Limb (tissue), 2 donors: ENCODE data around the gene NPIPB6.
A peak's percentile ranks its signal among the peaks of the same experiment; 100 is the strongest.

Experiments
- DNase-seq, 2 donors: peaks; one replicate each; pipeline ENCODE4 v3.0.0-alpha.2; 2016; ENCODE audit errors: extremely low spot score in 2 of 2

Gene NPIPB6

GRCh38 chr16:28324235-28324886 is 38.9 kb downstream of the NPIPB6 start:
- no peak for DNase-seq

GRCh38 chr16:28321700-28322411 is 41.5 kb downstream of the NPIPB6 start:
- peak in 1 of 2 donors; percentile 64 for DNase-seq

DNA sequence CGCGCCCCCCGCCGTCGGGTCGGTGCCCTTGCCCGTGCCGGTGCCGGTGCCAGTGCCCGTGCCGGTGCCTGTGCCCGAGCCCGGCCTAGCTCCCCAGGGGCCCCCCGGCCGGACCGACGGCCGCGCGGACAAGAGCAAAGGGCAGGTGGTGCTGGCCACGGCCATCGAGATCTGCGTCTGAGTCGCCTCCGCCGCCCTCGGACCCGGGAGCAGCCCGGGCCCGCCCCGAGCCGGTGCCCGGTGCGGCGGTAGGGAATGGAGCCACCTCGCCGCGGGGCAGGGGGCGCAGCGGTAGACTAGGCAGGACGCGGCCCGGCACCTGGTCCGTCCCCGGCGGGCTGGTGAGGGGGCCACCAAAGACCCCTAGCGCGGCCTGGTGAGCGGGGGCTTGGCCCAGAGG is 42.6 kb downstream of the NPIPB6 start:
- no peak for DNase-seq

GRCh38 chr16:28320023-28320561 is 43.2 kb downstream of the NPIPB6 start:
- no peak for DNase-seq

DNA sequence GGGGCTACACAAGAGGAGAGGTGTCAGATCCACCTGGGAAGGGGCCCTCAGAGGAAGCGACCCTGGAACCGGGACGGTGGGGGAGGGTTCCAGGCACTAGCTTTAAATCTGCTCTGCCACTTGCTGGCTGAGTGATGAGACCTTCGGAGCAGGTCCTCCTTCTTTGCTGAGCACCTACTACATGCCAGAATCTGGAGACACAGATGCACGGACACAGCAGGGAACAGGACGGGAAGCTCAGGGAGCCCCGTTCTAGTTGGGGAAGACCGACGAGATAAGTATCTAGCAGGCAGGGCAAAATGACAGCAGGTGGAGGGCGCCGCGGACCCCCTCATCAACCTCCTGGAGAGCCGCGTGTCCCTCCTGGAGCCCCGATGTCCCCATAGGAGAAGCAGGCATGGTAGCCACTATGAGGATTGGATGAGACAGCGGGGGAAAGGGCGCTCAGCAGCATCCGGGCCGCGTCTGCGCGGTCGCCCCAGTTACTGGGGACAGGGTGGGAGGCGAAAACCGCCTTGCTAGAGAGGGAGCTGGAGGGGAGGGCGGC is 43.8 kb downstream of the NPIPB6 start:
- no peak for DNase-seq

GRCh38 chr16:28318042-28318744 is 45.1 kb downstream of the NPIPB6 start:
- no peak for DNase-seq

DNA sequence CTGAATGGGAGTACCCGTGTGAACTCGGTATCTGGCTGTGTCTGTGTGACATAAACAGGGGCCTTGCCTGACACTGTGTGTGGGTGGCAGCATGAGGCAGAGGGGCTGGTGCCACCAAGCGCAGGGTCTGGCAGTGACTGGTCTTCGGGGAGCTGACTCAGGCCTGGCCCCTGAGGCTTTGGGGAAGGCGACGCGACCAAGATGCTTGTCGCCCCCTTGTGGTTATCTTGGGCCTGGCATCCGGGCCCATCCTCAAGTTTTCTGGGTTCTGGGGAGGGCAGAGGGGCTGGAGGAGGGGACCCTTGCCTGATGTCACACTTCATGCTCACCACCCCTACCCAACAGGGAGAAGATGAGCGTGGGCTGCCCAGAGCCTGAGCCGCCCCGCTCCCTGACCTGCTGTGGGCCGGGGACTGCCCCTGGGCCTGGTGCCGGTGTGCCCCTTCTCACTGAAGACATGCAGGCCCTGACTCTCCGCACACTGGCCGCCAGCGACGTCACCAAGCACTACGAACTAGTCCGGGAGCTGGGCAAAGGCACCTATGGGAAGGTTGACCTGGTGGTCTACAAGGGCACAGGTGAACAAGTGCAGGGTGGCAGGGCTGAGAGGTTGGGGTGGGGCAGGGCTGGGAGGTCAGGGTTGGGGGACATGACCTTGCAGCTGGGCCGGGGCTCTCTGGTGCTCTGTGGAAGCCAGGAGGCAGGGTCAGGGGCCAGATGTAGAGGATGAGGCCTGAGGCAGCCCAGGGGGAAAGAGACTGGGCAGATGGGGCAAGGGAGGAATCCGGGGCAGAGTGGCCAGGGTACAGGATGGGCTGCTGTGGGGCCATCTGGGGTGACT is 46.0 kb downstream of the NPIPB6 start:
- peak in 1 of 2 donors; percentile 68 for DNase-seq

- DNase-seq: no peak
These were observed 47.3 kb downstream of the NPIPB6 start for GRCh38 chr16:28316054-28316453.

GRCh38 chr16:28313587-28313986 is 49.7 kb downstream of the NPIPB6 start:
- DNase-seq: no peak

GRCh38 chr16:28312327-28312726 is 51.0 kb downstream of the NPIPB6 start:
- no peak for DNase-seq

DNA sequence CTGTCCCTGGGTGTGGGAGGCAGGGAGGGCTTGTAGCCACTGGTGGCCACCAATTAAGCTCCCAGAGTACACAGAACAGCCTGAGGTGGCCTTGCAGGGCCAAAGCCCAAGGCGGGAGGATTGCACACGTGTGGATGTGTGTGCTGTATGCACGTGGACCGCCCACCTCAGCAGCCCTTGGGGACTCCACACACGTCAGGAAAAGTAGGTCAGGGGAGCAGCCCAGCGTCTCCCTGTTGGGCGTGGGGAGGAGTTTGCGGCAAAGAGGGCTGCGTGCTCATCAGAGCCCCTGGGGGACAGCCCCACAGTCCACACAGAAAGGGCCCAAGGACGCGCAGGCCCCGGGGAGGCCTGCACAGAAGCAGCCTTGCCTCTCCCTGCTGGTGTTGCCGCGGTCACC is 51.4 kb downstream of the NPIPB6 start:
- no peak for DNase-seq

DNA sequence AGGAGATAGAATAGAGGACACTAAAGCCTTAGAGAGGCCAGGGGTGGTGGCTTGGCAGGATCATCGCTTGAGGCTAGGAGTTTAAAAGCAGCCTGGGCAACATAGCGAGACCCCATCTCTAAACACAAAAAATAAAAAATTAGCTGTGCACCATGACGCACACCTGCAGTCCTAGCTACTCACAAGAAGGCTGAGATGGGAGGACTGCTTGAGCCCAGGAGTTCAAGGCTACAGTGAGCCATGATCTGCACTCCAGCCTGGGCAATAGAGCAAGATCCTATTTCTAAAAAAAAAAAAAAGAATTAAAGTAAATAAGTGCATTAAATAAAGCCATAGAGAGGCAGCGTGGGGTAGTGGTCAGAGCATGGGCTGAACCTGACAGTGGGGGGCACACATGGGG is 51.9 kb downstream of the NPIPB6 start:
- DNase-seq: no peak

DNA sequence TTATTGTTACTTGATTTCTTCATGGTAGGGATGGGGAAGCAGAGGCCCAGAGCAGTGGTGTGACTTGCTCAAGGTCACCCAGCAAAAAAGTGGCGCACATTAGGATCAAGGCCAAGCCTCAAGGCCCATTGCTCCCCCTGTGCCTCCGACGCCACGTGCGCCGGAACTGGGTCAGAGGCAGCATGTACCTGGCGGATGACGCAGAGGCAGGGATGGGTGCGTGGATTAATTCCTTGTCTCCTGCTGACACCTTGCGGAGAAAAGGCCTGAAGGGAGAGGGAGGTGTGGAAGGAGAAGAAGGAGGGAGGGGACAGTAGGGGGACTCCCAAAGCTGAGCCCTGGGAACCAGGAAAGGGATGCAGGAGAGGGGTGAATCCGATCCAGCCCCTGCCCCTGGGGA is 52.5 kb downstream of the NPIPB6 start:
- DNase-seq: no peak

DNA sequence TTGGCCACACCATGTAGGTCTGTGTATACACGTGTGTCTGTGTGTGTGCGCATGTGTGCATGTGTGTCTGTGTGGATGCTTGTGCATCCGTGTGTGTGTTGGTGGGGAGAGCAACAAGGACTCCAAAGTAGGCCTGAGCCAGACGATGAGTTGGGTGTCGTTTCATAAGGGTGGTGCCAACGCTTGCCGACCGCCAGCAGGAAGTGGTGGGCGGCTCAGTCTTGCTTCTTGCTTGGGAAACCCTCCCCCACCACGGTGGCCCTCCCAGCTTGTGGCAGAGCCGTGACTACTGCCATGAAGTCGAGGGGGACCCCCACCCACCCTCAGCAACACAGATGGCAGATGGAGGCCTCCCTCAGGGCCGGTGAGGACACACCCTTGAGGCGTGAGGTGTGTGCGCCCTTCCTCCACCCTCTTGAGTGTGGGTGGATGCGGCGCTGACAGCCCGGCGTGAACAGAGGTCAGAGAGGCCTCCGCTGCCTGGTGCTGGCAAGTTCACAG is 53.4 kb downstream of the NPIPB6 start:
- no peak for DNase-seq

- DNase-seq: no peak
These were observed 54.3 kb downstream of the NPIPB6 start for GRCh38 chr16:28308794-28309584.

DNA sequence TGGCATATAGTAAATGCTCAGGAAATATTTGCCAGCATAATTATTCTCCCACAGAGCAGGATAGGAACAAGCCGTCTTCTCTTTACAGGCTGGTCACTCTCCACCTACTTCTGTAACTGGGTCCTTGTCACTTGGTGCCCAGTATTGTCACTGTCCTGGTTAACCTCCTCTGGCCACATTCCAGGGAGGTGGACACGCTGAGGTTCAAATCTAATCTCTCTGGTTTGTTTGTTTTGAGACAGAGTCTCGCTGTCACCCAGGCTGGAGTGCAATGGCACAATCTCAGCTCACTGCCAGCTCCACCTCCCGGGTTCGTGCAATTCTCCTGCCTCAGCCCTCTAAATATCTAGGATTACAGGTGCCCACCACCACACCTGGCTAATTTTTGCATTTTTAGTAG is 55.4 kb downstream of the NPIPB6 start:
- no peak for DNase-seq

GRCh38 chr16:28304214-28304613 is 59.1 kb downstream of the NPIPB6 start:
- DNase-seq: peak in 1 of 2 donors; percentile 66

DNA sequence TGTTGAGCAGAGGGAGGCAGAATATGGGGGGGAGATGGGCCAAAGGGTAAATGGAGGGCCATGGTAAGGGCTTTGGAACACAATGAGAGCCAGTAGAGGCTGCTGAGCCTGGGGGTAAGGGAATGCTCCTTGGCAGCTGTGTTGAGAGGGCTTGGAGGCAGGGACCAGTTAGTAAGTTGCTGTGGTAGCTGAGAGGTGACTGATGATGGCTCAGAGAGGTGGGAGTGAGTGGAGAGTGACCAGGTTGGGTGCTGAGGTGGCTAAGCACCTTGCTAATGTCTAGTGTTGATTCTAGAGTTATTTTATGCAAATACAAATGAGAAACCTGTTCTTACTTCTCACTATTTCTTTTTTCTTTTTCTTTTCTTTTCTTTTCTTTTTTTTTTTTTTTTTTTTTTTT is 60.2 kb downstream of the NPIPB6 start:
- DNase-seq: no peak

DNA sequence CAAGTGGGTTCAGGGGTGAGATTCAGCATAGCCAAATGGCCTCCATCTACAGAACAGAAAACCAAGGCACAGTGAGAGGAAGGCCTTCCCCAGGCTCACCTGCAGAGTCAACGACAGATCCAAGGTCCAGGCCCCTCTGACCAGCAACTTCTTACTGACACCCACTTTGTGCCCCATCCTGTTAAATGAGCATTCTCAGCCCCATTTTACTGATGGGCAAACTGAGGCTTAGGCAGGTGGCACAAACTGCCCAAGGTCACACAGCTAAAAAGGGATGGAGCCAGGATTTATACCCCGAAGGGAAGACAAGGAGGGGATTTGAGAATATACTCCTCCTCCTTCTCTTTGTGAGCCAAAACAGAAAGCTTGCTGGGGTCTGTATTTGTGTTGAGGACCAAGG is 61.7 kb downstream of the NPIPB6 start:
- DNase-seq: no peak

GRCh38 chr16:28301154-28301553 is 62.2 kb downstream of the NPIPB6 start:
- no peak for DNase-seq
